Muscle of arm (tissue), 12 donors: ENCODE data around the gene LCT. TPM values are rescaled to one million over a fixed set of nuclear protein-coding genes. Genes with fewer than 3 reads are reported as not detected.
"Not testable (repeated sequence)": the region's sequence is repeated elsewhere in the genome, so short reads cannot be mapped to it uniquely, and the experiment has no call there.

ENCODE experiments used
- DNase-seq: peaks from one replicate; pipeline ENCODE4 v3.0.0-alpha.2; 2013
- polyA plus RNA-seq, 12 donors: library from polyadenylated mRNA; unstranded; fragments of 120-200 nt; gene quantifications; one replicate each; pipeline ENCODE4 v1.2.1, GENCODE V29; 2013; ENCODE audit not compliant: insufficient read length in 12 of 12

The LCT gene
- polyA plus RNA-seq, 12 donors = 0.06 TPM; not detected in 11

DNA sequence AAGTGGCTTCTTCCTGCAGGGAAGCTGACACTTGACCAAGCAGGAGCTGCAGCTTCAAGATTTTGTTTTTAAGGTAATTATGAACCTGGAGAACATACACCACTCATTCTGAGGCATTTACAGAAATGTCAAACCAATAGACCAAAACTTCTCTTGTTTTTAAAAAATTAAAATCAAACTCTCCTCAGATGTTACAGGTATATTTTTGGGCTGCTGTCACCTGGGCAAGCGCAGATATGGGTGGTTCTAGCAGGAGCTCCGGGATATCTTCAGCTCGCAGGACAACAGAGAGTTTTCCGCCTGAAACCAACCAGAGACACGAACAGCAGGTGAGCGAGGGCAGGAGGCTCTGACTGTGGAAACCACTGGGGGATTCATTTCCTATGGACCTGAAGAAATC is 4.1 kb downstream of the LCT start:
- no peak for DNase-seq

GRCh38 chr2:135831180-135831812 is 5.7 kb downstream of the LCT start:
- DNase-seq = no peak

DNA sequence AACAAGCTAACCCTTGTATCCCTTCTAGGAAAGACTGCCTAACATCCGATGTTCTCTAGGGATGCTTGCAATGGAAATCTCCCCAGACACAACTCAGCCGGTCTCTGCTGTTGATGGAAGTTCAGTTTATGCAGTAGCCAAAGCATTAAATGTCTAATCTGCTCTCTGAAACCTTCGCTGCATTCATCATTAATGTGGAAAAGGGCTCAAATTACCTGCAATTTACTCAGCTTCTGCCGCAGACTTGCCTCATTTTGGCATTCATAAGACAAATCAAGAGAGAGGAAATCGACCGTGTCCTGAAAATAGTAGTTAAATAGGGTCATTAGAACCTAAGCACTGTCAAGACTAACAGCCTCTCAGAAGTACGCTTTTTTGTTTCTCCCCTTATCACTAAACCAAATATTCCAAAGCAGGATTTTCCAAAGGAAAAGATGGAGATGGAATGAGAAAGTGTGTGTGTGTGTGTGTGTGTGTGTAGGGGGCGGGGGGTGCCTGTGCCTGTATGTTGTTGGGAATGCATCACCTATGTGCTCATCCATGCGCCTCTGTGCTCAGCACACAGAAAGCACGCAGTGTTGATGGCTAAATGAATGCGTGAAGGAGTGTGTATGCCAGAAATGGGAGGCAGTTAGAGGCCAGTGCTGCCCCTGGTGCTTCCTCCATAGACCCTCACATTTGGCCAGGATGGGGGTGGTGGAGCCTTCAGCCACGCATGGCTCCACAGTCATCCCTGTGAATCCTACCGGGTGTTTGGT is 7.4 kb downstream of the LCT start:
- no peak for DNase-seq

- no peak for DNase-seq
Observed at GRCh38 chr2:135826544-135826943, 10.4 kb downstream of the LCT start.

GRCh38 chr2:135825550-135826176 is 11.3 kb downstream of the LCT start:
- no peak for DNase-seq

DNA sequence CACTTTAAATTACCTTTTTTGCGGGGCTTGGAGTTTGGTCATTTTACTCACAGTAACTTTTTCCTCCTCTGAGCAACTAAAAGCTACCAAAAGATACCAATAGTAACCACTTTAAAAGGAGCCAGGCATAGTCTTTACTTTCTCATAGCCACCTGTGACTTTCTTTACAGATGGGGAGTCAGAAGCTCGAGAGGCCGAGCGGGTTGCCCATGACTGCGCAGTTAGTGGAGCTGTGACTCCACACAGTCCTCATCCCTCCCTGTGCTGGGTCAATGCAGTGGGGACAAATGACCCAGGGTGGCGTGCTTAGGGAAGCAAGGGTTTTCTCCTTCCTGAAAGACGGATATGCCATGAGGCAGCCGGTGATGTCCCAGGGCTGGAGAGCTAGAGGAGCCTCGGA is 11.9 kb downstream of the LCT start:
- no peak for DNase-seq

GRCh38 chr2:135822855-135823254 is 14.1 kb downstream of the LCT start:
- no peak for DNase-seq

DNA sequence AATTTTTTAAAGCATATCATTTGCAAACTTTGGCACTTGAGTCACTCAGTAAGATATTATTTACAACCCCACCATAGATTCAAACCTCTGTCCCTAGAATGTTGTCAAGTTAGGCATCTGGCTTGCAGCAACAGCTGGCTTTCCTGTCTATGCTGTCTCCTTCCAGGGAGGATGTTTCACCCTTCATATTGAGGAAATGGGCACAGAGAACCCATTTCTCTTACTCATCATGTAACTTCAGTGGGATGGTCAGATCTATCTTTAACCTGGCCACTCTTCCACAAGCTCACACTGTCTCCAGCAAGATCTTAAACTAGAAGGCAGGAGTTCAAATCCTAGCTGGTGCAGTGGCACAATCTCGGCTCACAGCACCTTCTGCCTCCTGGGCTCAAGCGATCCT is 15.8 kb downstream of the LCT start:
- no peak for DNase-seq

DNA sequence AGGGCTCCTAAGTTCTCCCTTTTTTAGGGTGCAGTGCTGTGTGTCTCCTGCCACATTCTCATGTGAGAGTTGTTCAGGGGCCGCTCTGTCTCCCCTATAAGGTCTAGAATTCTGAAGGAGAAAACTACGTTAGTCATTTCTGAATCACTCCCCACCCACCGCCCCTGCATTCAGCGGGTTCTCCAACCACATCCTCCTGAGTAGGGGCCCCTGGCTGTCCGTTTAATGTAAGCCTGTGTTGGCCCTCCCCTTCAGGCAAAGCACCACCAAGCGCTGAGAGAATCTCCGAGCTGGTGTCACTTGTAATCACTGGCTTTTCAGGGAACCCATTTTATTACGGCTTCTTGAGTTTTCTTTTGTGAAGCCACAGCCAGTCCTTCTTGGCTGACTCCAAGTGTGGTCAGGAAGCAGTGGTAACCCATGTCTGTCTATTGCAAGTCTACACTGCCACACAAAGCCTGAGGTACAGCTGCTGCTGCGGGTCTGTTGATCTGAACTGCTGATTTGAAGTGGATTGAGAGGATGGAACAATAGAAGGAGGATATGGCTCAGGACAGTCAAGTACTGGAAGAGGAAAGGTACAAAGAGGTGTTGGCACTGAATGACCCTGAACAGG is 16.9 kb downstream of the LCT start:
- DNase-seq = no peak

DNA sequence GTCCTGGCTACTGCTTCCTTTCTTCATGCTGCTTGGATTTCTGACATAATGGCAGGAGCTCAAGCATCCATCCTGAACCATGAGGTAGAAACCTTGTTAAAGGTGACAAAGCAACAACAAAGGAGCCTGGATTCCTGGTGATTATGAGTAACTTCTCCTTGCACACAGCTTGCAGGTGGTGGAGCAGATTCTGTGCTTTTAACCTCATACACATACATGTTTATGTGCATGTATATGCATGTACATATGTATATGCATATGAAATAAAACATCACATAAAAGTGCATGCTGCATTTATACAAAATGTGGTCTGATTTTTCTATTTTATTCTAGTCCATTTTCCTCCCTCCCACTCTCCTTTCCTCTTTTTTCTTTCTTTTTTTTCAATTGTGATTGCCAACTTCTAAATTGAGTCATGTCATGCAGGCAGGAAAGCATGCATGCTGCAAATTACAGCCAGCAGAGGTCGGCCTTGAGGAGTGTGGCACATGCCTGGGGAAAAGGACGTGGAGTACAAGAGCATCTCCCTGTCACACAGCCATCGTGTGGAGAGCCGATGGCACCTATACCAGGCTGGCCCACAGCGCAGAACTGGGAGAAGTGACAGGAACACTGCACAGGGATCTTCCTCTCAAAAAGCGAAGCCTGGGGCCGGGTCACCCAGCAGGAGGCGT is 17.9 kb downstream of the LCT start:
- DNase-seq = no peak

DNA sequence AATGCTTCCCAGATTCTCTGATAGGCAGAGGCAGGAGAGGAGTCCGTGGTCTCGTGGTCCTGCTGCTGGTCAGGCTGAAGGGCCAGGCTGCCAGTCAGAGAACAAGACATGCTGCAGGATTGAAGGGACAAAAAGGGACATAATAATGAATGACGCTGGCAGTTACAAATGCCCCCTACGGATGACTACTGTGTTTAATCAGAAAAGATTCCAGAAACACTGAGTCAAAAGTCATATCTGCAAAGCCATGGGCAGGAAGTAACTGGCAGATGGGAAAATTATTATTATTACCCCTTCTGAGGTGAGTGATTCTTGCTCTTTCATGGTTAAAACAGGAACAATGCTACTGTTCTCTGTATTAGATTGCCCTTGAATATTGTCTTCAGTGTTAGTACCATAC is 19.0 kb downstream of the LCT start:
- DNase-seq = no peak

DNA sequence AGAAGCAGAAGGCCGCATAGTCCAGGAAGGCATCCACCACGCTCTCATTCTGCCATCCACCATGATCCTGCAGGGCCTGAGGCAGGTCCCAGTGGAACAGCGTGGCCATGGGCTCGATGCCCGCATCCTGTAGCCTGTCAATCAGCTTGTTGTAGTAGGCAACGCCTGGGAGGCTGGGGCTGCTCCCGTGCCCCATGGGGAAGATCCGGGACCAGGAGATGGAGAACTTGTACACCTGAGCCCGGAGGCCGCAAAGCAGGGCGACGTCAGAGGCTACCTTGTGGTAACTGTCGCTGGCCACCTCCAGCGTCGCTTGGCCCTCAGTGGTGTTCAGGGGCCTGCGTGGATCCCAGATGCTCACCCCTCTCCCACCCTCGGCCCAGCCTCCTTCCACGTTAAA is 19.5 kb downstream of the LCT start:
- DNase-seq = no peak

GRCh38 chr2:135815269-135815668 is 21.7 kb downstream of the LCT start:
- no peak for DNase-seq

DNA sequence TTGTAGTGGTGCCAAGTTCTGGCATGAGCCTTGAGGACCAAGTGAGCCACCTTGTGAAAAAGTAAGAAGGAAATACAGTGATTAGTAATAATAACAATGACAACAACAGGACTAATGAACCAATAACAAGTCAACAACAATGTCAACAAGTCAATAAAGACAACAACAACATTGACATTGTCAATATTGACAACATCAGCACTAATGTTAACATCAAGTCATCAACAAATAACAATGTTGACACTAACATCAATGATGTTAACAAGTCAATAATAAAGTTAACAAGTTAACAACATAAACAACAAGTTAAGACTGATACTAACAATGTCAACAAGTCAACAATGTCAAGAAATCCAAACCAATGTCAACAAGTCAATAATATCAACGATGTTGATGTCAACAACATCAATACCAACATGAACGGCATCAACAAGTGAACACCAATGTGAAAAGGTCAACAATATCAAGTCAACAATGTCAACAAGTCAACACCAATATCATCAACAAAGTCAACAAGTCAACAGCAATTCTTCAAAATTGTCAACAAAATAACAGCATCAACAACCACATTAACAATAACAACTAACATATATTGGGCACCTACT is 24.0 kb downstream of the LCT start:
- DNase-seq = no peak

- not testable (repeated sequence) for DNase-seq
Observed at GRCh38 chr2:135807874-135808273, 29.1 kb downstream of the LCT start.

DNA sequence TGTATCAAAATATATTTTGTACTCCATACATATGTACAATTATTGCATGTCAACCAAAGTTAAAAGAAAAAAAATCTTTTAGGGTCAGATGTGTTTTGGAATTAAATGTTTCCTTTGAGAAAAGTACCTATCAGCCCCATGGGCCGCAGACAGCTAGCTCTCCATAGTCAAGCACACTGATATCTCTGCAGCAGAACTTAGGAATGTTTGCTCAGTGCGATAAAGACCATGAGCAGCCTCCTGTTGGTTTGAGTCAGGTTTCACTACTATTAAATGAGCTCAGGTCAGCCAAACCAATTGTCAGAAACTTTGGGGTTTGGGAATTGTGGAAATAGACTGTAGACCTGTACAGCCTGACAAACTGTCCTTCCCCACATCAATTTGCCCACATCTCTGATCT is 33.7 kb downstream of the LCT start:
- no peak for DNase-seq

DNA sequence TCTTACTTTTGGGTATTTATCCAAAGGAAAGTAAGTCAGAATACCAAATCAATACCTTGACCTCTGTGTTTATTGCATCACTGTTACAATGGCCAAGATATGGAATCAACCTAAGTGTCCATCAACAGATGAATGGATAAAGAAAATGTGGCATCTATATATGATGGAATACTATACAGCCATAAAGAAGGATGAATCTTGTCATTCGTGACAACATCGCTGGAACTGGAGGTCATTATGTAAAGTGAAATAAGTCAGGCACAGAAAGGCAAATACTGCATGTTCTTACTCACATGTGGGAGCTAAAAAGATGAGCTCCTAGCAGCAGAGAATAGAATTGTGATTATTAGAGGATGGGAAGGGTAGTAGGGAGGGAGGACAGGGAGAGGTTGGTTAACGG is 34.6 kb downstream of the LCT start:
- no peak for DNase-seq

GRCh38 chr2:135800513-135801460 is 36.2 kb downstream of the LCT start:
- no peak for DNase-seq

DNA sequence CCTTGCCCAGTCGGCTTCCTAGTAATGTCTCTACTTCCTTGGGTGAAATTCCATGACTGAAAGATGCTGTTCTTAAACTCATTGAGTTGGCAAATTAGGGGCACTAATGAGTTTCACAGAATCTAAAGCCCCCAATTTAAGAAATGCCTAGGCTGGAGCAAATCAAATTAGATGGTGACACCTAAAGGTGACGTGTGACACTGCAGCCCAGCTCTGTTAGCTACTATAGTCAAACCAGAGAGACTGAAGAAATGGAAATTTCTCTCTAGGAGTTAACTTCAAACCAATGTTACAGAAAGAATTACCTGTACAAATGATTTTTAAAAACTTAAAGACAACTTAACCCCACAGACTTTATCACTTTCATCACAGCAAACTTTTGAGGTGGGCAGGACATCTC is 37.2 kb downstream of the LCT start:
- DNase-seq = no peak

DNA sequence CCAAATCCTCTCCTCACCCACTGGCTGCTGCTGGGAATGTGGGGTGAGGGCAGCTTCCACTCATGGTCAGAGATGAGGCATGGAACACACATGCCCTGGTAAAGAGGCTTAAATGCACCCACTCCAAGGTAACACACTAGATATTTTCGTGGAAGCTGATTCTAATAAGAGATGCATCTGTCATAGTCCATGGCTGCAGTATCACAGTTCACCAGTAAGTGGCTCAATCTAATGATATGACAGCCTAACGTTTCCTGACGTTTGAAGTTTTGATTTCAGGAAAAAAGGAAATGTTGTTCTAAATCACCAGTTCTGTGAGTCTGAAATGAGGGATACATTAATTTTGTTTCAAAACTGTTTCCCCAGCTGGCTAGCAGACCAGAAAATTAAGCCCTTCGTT is 38.2 kb downstream of the LCT start:
- no peak for DNase-seq

DNA sequence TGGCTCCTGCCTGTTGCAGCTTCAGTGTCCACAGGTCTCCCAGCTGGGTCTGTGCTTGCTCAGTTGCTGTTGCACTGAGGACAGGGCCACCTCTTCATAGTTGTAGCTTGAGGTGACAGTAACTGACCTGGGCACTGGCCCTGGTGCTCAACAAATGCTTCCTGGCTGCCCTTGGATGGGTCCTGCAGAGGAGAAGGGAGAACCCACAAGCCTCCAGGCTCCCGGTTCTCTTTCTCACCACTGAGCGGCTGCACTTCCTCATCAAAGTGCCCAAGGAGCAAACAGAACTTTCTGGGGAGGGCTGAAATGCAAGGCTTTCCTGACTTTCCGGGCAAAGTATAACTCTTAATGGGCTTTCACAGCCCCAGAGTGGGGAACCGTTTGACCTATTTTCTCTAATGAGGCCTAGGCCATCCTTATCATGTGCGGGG is 38.7 kb downstream of the LCT start:
- DNase-seq = no peak
